ENCODE data around the gene PLA2G4C.

PLA2G4C gene, protein sequence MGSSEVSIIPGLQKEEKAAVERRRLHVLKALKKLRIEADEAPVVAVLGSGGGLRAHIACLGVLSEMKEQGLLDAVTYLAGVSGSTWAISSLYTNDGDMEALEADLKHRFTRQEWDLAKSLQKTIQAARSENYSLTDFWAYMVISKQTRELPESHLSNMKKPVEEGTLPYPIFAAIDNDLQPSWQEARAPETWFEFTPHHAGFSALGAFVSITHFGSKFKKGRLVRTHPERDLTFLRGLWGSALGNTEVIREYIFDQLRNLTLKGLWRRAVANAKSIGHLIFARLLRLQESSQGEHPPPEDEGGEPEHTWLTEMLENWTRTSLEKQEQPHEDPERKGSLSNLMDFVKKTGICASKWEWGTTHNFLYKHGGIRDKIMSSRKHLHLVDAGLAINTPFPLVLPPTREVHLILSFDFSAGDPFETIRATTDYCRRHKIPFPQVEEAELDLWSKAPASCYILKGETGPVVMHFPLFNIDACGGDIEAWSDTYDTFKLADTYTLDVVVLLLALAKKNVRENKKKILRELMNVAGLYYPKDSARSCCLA
- total RNA-seq, result 8.9 to 70.0 (median 23.9) reads per million in 18 experiments

DNA sequence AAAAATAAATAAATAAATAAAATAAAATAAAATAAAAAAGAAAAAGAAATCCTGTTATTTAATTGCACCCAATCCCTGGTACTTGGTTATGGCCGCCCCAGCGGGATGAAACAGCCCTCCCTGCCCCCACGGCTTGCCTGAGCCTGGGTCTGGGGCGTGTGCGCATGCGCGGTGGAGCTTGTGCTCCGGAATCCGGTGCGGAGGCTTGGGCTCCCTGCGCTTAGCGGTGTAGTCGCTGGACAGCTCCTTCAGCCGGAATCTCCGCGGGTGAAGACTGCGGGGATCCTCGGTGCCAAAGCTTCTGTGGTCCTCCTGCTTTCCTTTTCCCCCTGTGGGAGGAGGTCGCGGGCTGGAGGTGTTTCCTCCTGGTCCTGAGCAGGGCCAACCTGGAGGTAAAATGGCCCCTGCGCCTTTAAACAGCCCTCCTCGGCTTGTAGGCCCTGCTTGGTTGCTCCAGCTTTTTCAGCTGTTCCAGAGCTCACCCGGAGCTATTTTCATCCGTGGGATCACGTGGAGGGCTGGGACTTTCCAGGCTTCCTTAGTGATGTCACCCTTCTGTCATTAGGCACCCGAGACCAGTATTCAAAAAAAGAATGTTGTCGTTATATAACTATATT, at the start of gene PLA2G4C:
Gene PLA2G4C, minus strand, starts transcription at position 468 of the 617 bp plus-strand sequence. CDS start 4,288 bp downstream, outside the sequence.
- DNase-seq, result peak; percentile 90 to 94

- no peak for DNase-seq
Measured at GRCh38 chr19:48158210-48158790, 47.7 kb upstream of the PLA2G4C start.

- DNase-seq, result no peak
Measured at GRCh38 chr19:48154003-48154402, 43.4 kb upstream of the PLA2G4C start.

DNA sequence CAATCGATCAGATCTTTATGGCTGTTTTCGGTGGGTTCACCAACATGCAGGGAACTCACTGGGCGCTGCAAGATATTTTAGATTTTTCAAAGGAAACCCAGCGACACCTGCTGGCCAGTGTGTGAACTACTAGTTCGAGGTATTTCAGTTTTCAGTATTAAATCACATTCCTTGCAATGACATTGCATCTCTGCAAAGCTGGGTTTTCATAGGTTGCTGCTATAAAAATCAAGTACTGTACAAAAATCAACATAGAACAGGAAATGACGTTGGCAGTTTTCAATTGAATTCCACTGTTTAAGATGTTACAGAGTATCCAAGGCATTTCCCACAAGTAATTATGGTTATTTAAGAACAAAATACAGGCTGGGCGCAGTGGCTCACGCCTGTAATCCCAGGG, 41.9 kb upstream of the PLA2G4C start:
- DNase-seq, result peak; percentile 70 to 80

- no peak for DNase-seq
Measured at GRCh38 chr19:48149430-48149829, 38.8 kb upstream of the PLA2G4C start.

GRCh38 chr19:48148576-48148975, 38.0 kb upstream of the PLA2G4C start:
- no peak for DNase-seq

GRCh38 chr19:48147597-48148175, 37.1 kb upstream of the PLA2G4C start:
- no peak for DNase-seq

DNA sequence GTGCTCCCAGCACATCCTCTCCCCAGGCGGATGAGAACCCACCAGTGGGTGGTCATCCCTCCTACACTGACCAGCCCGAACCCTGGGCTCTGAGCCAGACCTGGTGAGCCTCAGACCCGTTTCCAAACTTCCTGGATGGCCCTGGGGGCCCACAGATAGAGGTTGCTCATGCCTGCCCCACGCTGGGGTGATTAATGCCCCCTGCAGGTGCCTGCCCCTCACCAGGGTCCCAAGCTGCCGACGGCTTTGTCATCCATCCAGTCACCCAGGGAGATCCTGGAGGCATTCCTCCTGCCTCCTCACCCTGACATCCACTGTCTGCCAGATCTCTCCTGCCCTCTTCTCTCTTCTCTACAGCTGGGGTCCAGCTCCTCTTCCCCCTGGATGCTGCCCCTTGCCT, 28.4 kb upstream of the PLA2G4C start:
- no peak for DNase-seq

DNA sequence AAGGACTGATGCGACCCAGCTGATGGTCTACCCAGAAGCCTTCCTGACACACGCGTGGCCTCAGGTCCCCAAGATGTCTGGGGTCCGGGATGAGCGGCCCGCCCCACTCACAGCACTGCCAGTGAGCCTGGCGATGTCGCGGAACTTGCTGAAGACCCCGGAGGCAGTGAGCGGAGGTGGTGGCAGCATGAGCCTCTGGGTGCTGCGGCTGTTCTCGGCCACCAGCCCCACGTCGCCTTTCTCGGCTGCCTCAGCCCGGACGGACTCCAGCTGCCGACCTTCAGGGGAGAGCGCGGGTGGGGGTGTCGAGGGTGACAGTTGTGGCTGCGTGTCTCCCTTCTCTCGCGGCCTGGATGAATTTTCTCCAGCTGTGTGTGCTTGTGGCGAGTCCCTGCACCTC, 26.8 kb upstream of the PLA2G4C start:
- DNase-seq, result no peak

GRCh38 chr19:48136547-48136946, 25.9 kb upstream of the PLA2G4C start:
- DNase-seq, result no peak

- DNase-seq, result no peak
Measured at GRCh38 chr19:48135411-48135810, 24.8 kb upstream of the PLA2G4C start.

- no peak for DNase-seq
Measured at GRCh38 chr19:48133094-48133493, 22.5 kb upstream of the PLA2G4C start.

DNA sequence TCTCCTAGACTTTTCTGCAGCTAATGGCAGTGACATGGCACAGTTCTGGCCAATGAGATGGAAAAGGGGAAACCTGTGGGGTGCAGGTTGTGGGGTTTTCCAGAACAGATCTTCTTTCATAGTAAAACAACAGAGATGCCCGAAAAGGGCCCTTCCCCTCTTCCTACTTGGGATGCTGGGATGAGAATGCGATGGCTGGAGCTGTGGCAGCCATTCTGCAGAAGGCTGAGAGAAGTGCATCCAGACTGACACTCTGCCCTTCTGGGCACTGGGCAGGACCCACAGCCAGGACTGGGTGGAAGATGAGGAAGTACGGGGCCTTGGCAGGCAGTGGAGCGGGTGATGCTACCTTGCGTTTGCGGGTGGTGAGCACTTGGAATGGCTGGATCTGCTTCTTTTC, 16.9 kb upstream of the PLA2G4C start:
- DNase-seq, result no peak

DNA sequence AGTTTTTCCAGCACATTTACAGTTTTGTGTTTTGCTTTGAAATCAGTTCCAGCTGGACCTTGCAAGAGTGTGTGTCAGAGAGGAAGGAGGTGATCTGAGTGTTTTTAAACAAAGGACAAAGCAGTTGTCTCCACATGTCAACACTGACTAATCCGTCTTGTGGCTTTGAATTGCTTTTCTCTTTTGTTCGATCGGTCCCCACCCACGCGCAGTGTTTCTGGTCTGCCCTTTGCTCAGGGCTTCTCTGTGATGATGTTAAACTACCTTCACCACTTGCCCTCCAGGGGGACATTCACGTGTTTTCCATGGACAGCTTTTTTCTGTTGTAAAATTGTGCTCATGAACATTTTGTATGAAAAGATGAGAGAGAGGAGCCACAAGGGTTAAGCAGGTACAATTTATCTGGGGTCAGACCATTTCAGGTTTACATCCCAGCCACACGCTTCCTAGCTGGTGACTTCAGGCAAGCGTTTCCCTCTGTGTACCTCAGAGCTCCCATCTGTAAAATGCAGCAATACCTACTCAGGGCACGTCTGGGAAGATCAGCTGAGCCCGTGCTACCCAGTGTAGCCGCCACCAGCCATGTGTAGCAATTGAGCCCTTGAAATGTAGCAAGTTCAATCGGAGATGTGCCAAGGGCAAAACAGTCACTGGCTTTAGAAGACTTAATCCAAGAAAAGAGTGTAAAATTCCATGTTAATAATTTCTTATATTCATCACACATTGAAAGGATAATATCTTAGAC, 13.5 kb upstream of the PLA2G4C start:
- peak in 1 of 2 donors; percentile 31 for DNase-seq

DNA sequence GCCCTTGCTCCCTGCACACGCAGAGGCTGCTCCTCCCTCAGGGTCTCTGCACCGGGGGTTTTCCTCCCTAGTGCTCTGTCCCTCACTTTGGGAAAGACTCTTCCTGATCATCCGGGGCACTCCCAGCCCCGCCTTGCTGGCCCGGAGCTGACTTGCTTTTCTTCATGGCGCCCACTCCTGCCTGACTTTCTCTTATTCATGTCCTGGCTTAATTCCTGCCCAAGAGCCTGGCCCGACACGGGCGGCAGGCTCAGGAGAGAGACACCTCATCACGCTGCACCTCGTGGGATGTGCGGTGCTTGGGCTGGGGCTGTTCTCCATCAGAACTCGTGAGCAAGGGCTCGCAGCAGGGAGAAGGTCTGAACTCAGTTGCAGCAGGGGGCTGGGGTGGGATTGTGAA, 11.8 kb upstream of the PLA2G4C start:
- DNase-seq, result no peak

GRCh38 chr19:48121909-48122371, 11.3 kb upstream of the PLA2G4C start:
- DNase-seq, result peak in 1 of 2 donors; percentile 24

- DNase-seq, result no peak
Measured at GRCh38 chr19:48121066-48121465, 10.4 kb upstream of the PLA2G4C start.

DNA sequence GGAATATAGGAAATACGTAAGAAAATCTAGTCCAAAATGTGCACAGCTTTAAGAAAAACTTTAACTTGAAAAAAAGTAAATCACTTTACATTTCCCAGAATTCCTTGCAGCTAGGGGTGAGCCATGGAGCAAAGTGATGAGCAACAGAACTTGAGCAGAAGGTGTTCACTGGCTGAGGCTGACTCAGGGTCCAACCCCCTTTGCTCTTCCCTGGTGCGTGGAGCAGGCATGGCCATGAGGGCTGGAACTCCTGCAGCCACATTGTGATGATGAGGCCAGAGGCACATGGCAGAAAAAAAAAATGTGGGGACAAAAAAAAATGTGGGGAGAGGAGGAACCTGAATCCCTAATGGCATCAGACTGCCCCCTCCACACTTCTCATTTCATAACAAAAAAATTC, 9.9 kb upstream of the PLA2G4C start:
- DNase-seq, result no peak

- peak in 1 of 2 donors; percentile 31 for DNase-seq
Measured at GRCh38 chr19:48118131-48118517, 7.5 kb upstream of the PLA2G4C start.

DNA sequence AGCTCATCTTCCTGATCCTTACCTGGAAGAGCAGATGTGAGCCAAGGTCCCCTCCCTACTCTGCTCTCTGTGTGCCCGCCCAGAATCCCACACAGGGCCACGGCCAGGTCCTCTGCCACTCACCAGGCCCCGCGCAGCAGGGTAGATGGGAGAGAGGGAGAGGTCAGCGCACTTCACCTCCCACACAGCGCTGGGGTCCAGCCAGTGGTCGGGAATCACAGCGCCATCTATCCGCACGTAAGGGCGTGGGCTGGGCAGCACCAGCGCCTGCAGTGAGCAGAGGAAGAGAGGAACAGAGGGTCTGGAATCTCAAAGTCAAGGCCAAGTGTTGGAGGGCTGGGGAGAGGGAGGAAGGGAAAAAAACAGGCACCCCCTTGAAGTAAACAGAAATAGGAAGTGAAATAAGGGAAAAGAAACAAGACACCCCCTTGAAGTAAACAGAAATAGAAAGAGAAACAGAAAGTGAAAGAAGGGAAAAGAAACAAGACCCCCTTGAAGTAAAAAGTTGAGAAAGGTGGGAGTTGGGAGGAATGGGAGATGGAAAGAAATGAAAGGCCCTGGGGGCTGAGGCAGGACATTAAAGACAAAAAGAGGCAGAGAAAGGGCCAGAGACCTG, 7.0 kb upstream of the PLA2G4C start:
- no peak for DNase-seq

- DNase-seq, result no peak
Measured at GRCh38 chr19:48113190-48113917, 2.7 kb upstream of the PLA2G4C start.

Data from inflammatory macrophage (primary cell).